ENCODE results near the gene CCDC154.

CCDC154 gene

GRCh38 chr16:1414532-1415260 is 29.7 kb downstream of the CCDC154 start, which contains the start of gene UNKL:
Gene UNKL, minus strand, starts transcription at chr16:1414704. Its CDS starts 13 bp downstream, at chr16:1414691.
- DNase-seq (ENCODE audit: low spot score) = peak; percentile 41

GRCh38 chr16:1413684-1414531 is 30.4 kb downstream of the CCDC154 start:
- DNase-seq (ENCODE audit: low spot score) = no peak

- DNase-seq (ENCODE audit: low spot score) = no peak
Measured at GRCh38 chr16:1412847-1413246, 31.5 kb downstream of the CCDC154 start.

DNA sequence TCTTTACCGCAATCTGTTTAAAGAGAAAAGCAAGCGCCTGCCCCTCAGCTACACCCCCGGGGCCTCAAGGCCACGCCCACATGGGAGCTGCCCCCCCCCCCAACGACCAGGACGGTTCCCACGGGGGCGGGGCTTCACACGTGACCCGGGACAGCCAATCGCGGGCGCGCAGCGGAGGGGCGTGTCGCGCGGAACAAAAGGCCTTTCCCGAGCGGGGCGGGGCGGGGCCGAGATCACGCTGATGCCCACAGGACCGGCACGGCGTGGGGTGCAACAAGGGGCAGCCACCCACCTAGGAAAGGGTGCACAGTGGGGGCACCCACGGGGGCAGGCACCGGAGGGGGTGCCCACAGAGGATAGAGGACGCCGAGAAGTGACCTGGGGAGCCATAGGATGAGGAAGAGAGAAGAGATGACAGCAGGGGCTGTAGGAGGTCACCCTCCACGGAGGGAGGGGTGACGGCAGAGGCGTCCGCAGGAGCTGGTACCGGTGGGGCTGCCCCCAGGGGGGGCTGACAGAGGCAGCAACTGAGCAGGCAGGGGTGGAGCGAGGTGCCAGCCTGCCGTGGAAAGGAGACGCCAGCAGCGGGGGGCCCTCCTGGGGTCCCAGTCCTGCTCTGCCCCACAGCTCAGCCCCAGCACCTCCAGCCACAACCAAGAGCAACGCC is 36.1 kb downstream of the CCDC154 start:
- peak; percentile 88 for DNase-seq (ENCODE audit: low spot score)

- DNase-seq (ENCODE audit: low spot score) = peak; percentile 20
Measured at GRCh38 chr16:1407753-1408152, 36.6 kb downstream of the CCDC154 start.

GRCh38 chr16:1403733-1404132 is 40.6 kb downstream of the CCDC154 start:
- DNase-seq (ENCODE audit: low spot score) = no peak

DNA sequence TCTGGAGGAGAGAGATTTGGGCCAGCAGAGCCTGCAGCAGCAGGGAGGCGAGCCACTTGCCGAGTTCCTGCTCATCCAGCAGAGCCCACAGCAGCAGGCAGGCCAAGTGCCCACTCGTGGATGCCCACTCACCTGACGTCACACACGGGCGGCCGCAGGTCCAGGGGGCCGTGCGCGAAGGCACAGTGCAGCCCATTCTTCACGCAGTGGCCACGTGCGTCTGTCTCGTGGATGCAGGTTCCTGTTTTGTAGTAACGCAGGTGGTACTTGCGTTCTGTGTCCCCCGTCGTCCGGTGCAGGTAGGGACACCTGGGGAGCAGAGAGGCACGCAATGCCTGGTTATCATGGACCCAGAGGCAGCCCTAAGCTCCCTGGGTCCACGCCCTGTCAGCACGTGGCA is 41.3 kb downstream of the CCDC154 start:
- no peak for DNase-seq (ENCODE audit: low spot score)

GRCh38 chr16:1401758-1402154 is 42.6 kb downstream of the CCDC154 start:
- DNase-seq (ENCODE audit: low spot score) = no peak

- DNase-seq (ENCODE audit: low spot score) = no peak
Measured at GRCh38 chr16:1401061-1401757, 43.1 kb downstream of the CCDC154 start.

- DNase-seq (ENCODE audit: low spot score) = no peak
Measured at GRCh38 chr16:1398826-1399581, 45.4 kb downstream of the CCDC154 start.

- DNase-seq (ENCODE audit: low spot score) = no peak
Measured at GRCh38 chr16:1398351-1398750, 46.0 kb downstream of the CCDC154 start.

GRCh38 chr16:1397779-1398178 is 46.6 kb downstream of the CCDC154 start:
- DNase-seq (ENCODE audit: low spot score) = no peak

GRCh38 chr16:1395444-1396031 is 48.8 kb downstream of the CCDC154 start:
- DNase-seq (ENCODE audit: low spot score) = no peak

DNA sequence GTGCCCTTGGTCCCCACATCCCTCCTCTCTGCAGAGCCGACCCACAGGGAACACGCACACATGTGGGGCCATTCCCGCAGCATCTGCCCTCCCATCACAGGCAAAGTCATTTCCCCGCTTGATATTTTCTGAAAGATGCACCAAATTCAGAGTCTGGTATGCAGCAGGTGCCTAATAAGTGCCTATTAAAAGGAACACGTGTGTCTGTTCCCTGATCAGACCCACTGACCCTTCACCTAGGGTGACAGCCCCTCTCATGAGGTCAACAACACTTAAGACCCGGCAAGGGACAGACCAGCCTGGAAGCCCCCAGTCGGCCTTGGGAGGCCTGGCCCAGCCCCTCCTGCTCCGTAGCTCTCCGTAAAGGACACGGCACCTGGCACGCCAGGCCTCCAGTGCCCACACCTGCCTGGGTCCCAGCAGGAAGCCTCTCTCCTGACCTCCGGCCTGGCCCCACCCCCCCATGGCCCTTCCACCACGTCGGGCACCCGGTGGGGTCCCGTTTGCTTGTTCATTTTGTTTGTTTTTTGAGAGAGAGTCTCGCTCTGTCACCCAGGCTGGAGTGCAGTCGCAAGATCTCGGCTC is 49.9 kb downstream of the CCDC154 start:
- no peak for DNase-seq (ENCODE audit: low spot score)

- DNase-seq (ENCODE audit: low spot score) = no peak
Measured at GRCh38 chr16:1393613-1394176, 50.7 kb downstream of the CCDC154 start.

- no peak for DNase-seq (ENCODE audit: low spot score)
Measured at GRCh38 chr16:1392826-1393225, 51.5 kb downstream of the CCDC154 start.

DNA sequence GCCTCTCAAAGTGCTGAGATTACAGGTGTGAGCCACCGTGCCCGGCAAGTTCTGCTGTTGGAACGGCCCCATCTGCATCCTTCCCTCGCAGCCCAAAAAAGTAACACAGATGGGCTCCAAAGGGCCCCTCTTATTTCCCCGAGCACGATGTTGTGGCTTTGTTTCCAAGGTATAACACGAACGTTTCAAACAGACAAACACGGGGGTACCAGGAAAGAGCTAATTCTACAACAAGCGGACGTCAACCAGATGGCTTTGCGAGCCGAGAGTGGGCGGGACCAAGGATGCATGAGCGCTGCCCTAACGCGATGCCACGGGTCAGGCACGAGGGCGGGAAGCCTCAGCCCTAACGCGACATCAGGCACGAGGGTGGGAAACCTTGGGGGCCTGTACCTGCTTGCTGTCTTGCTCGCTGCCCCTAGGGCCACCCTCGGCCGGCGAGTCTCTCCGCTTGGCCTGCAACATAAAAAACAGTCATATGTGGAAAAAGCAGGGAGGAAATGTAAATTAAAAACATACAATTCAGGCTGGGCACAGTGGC is 54.0 kb downstream of the CCDC154 start:
- DNase-seq (ENCODE audit: low spot score) = no peak

GRCh38 chr16:1389762-1390161 is 54.6 kb downstream of the CCDC154 start:
- no peak for DNase-seq (ENCODE audit: low spot score)

DNA sequence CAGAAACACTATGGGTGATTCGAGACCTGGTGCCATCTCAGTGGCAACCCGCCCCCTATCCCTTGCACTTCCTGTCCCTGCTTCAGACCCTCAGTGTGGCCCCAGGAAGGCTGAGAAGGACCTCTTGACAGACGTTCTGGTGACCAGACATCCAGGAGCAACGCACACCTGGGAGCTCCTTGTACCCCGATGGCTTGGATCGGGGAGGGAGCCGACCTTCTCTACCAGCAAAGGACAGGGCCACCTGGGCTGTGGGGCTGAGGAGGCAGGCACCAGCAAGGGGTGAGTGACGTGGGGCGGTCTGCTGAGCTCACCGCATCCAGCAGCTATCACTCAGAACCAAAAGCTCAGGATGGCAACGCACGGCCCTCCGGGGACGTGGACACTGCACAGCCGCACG is 57.0 kb downstream of the CCDC154 start:
- no peak for DNase-seq (ENCODE audit: low spot score)

DNA sequence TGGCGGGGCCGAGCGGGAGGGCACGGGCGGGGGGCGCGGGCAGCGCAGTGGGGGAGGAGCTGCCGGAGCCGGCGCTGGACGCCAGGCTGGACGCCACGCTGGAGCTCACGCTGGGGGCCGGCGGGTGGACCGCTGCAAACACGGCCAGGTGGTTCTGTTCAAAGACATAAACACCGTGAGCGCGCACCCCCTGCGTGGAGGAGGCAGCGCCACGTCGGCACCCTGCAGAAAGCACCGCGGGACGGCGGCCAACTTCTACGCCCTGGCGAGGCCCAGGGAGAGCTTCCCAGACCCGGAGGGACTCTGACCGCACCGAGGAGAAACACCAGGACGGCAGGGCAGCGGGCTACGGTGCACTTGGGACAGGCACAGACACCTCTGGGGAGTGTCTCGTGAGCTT is 59.1 kb downstream of the CCDC154 start:
- no peak for DNase-seq (ENCODE audit: low spot score)
